T-cell (primary cell): ENCODE measurements around the gene PNO1. TPM values are rescaled to one million over a fixed set of nuclear protein-coding genes. Genes with fewer than 3 reads are reported as not detected.

Experiments
- ATAC-seq, 4 experiments: fragments of 200-7000 bp in 3 of 4; fragments of 150-1000 bp in 1 of 4; cut with Tn5 transposase; replicated peaks in 1 of 4; 1 replicate in 3 of 4; 2 replicates in 1 of 4; pipeline ENCODE4 v1.10.0; 2021; ENCODE audit warnings: moderate library complexity in 3 of 4, mild to moderate bottlenecking in 2 of 4, moderate number of reproducible peaks in 1 of 4
- CTCF ChIA-PET, 2 donors: fragments of 300-600 bp; sonication (Branson Sonifier 250); formaldehyde crosslinking; loops; one replicate each; lab custom pipeline; 2022; ENCODE audit warnings: antibody characterized with exemption in 2 of 2; lab: Charles Lee
- POLR2A ChIA-PET, 2 donors: fragments of 300-600 bp; sonication (Branson Sonifier 250); formaldehyde crosslinking; loops; one replicate each; lab custom pipeline; 2022; ENCODE audit warnings: antibody characterized with exemption in 2 of 2; lab: Charles Lee
- DNase-seq, 35 experiments: peaks; one replicate each; pipeline versions ENCODE4 v3.0.0 to v3.0.0-alpha.2; 2013 to 2023
- H3K27ac ChIP-seq: one replicate; pipeline ENCODE4 v1.5.1; 2013; ENCODE audit warnings: low read length
- H3K27me3 ChIP-seq, 2 experiments: replicated peaks in 1 of 2; 1 replicate in 1 of 2; 2 replicates in 1 of 2; pipeline versions ENCODE4 v1.6.1 to v1.7.0; 2013; ENCODE audit warnings: low read length in 1 of 2, mixed read lengths in 1 of 2; ENCODE audit not compliant: control insufficient read depth in 2 of 2, insufficient read depth in 2 of 2; ENCODE audit errors: extremely low read depth in 1 of 2
- H3K36me3 ChIP-seq, 2 donors: 1 replicate in 1 of 2; 2 replicates in 1 of 2; pipeline versions ENCODE4 v1.6.1 to v1.7.0; 2013; ENCODE audit warnings: low read length in 1 of 2; ENCODE audit not compliant: control insufficient read depth in 2 of 2, insufficient read depth in 1 of 2; ENCODE audit errors: extremely low read depth in 1 of 2
- H3K4me1 ChIP-seq, 2 experiments: 1 replicate in 1 of 2; 2 replicates in 1 of 2; pipeline versions ENCODE4 v1.6.1 to v1.7.0; 2013; ENCODE audit warnings: low read length in 2 of 2, mixed read lengths in 1 of 2; ENCODE audit not compliant: insufficient read depth in 2 of 2, control insufficient read depth in 1 of 2; ENCODE audit errors: extremely low read depth in 1 of 2
- H3K4me3 ChIP-seq, 2 donors: 1 replicate in 1 of 2; 2 replicates in 1 of 2; pipeline versions ENCODE4 v1.5.1 to v1.7.0; 2013; ENCODE audit warnings: mild to moderate bottlenecking in 2 of 2, low read length in 1 of 2, moderate library complexity in 1 of 2; ENCODE audit not compliant: control insufficient read depth in 1 of 2; ENCODE audit errors: extremely low read depth in 1 of 2
- H3K9me3 ChIP-seq: 2 replicates; pipeline ENCODE4 v1.7.0; 2013
- H3K27ac Mint-ChIP-seq, 2 donors: one replicate each; pipeline ENCODE4 v1.8.0; 2020 to 2021; ENCODE audit warnings: mild to moderate bottlenecking in 2 of 2, mixed read lengths in 2 of 2
- H3K27me3 Mint-ChIP-seq, 2 donors: one replicate each; pipeline ENCODE4 v1.8.0; 2021 to 2022; ENCODE audit warnings: mixed read lengths in 2 of 2
- H3K36me3 Mint-ChIP-seq: one replicate; pipeline ENCODE4 v1.8.0; 2021; ENCODE audit warnings: mixed read lengths
- H3K4me1 Mint-ChIP-seq, 3 donors: one replicate each; pipeline ENCODE4 v1.8.0; 2020 to 2022; ENCODE audit warnings: mixed read lengths in 3 of 3, mild to moderate bottlenecking in 1 of 3
- H3K4me3 Mint-ChIP-seq, 3 donors: one replicate each; pipeline ENCODE4 v1.8.0; 2020 to 2022; ENCODE audit warnings: mild to moderate bottlenecking in 3 of 3, mixed read lengths in 3 of 3, moderate library complexity in 3 of 3
- H3K9me3 Mint-ChIP-seq, 3 donors: one replicate each; pipeline ENCODE4 v1.8.0; 2020 to 2022; ENCODE audit warnings: mixed read lengths in 3 of 3
- WGBS: methylation state at CpG from one replicate; pipeline ENCODE4 v1.1.5; 2013; ENCODE audit warnings: missing lambda C conversion rate; ENCODE audit not compliant: insufficient coverage; 5-methylcytosine and 5-hydroxymethylcytosine counted together
- total RNA-seq, 35 experiments: library from RNA in 6 of 35; stranded (reverse) in 6 of 35; fragments of 120-200 nt in 1 of 35; gene quantifications; one replicate each; pipeline versions ENCODE4 v1.2.1 to v1.2.4 and lab custom pipeline; 2013 to 2026

PNO1 gene
- total RNA-seq, 5 donors from 2014 or later (not counting 1 experiment from before 2014, with no cell fraction given), result 9.9 to 26.5 (median 13.1) TPM

GRCh38 chr2:68119504-68119903 lies 38.2 kb upstream of the PNO1 start:
- Histone ChIP-seq H3K9me3 (no peaks in the 10 kb centered on the region), H3K27me3 (no peaks in the 10 kb centered on the region), H3K4me1 (peaks cover 0 to 9% of the 10 kb centered on the region in 2 experiments), H3K27ac (no peak overlapping the region), H3K36me3 (no peaks in the 10 kb centered on the region), H3K4me3 (no peak overlapping the region)
- Mint-ChIP-seq H3K4me3 (no peak overlapping the region), H3K4me1 (peaks cover 0 to 12% (median 6%) of the 10 kb centered on the region in 3 donors), H3K36me3 (no peaks in the 10 kb centered on the region), H3K9me3 (no peaks in the 10 kb centered on the region), H3K27me3 (no peaks in the 10 kb centered on the region), H3K27ac (no peak overlapping the region)
- POLR2A ChIA-PET, result no interaction called here
- ATAC-seq (no peak), DNase-seq (no peak)
- CTCF ChIA-PET, result interaction anchor here (0.7 to 1.3 kb wide), 4 partner anchors 163 to 345 kb away, joined by 3 to 4 read pairs (median 4); no protein-coding TSS in a partner anchor
- WGBS, result no CpG with 5 or more reads among the region's 5 CpGs

- H3K4me3 ChIP-seq, result no peak overlapping the region
- ChIA-PET POLR2A (no interaction called here), CTCF (interaction anchor here (0.5 to 2.8 kb wide), 22 partner anchors 9 to 628 kb away, joined by 3 to 22 read pairs (median 3); no protein-coding TSS in a partner anchor)
- Mint-ChIP-seq H3K9me3 (no peaks in the 10 kb centered on the region), H3K27ac (no peak overlapping the region), H3K4me1 (peaks cover 0 to 12% (median 6%) of the 10 kb centered on the region in 3 donors), H3K36me3 (no peaks in the 10 kb centered on the region), H3K4me3 (no peak overlapping the region), H3K27me3 (no peaks in the 10 kb centered on the region)
- WGBS, result 31% methylated on average over 6 of the region's 16 CpGs
- peak; percentile 21 to 86 (median 69) for DNase-seq
- H3K4me1 ChIP-seq, result peaks cover 0 to 9% of the 10 kb centered on the region in 2 experiments
- no peaks in the 10 kb centered on the region for H3K27me3 ChIP-seq
- H3K9me3 ChIP-seq, result no peaks in the 10 kb centered on the region
- H3K36me3 ChIP-seq, result no peaks in the 10 kb centered on the region
- peak; percentile 35 to 70 (median 49) for ATAC-seq
- H3K27ac ChIP-seq, result no peak overlapping the region
These were observed 35.6 kb upstream of the PNO1 start for GRCh38 chr2:68121873-68122679.

- no peaks in the 10 kb centered on the region for H3K27me3 Mint-ChIP-seq
- Histone ChIP-seq H3K36me3 (no peaks in the 10 kb centered on the region), H3K27ac (no peak overlapping the region), H3K9me3 (no peaks in the 10 kb centered on the region), H3K4me3 (no peak overlapping the region), H3K4me1 (peaks cover 0 to 9% of the 10 kb centered on the region in 2 experiments), H3K27me3 (no peaks in the 10 kb centered on the region)
- H3K9me3 Mint-ChIP-seq, result no peaks in the 10 kb centered on the region
- CTCF ChIA-PET, result interaction anchor here (0.5 to 2.8 kb wide), 20 partner anchors 9 to 318 kb away, joined by 3 to 22 read pairs (median 3); no protein-coding TSS in a partner anchor
- H3K36me3 Mint-ChIP-seq, result no peaks in the 10 kb centered on the region
- no peak for DNase-seq
- no peak overlapping the region for H3K4me3 Mint-ChIP-seq
- peaks cover 0 to 13% (median 6%) of the 10 kb centered on the region in 3 donors for H3K4me1 Mint-ChIP-seq
- no peak overlapping the region for H3K27ac Mint-ChIP-seq
- POLR2A ChIA-PET, result no interaction called here
- no peak for ATAC-seq
- WGBS, result 67% methylated on average over 2 of the region's 8 CpGs
These were observed 35.1 kb upstream of the PNO1 start for GRCh38 chr2:68122680-68122964.

- DNase-seq (no peak), ATAC-seq (no peak)
- CTCF ChIA-PET, result interaction anchor here (0.5 to 0.6 kb wide), 2 partner anchors 46 to 161 kb away, joined by 4 to 9 read pairs; no protein-coding TSS in a partner anchor
- Histone ChIP-seq H3K27ac (no peak overlapping the region), H3K27me3 (no peaks in the 10 kb centered on the region), H3K4me1 (peaks cover 0 to 9% of the 10 kb centered on the region in 2 experiments), H3K4me3 (no peak overlapping the region), H3K36me3 (no peaks in the 10 kb centered on the region), H3K9me3 (no peaks in the 10 kb centered on the region)
- Mint-ChIP-seq H3K36me3 (no peaks in the 10 kb centered on the region), H3K27me3 (no peaks in the 10 kb centered on the region), H3K4me1 (peaks cover 0 to 14% (median 6%) of the 10 kb centered on the region in 3 donors), H3K9me3 (no peaks in the 10 kb centered on the region), H3K4me3 (no peak overlapping the region), H3K27ac (no peak overlapping the region)
- 100% methylated on average over 1 of the region's 2 CpGs for WGBS
- POLR2A ChIA-PET, result no interaction called here
These were observed 33.4 kb upstream of the PNO1 start for GRCh38 chr2:68124321-68124720.

- ChIA-PET CTCF (interaction anchor here in 1 of 2 donors (0.7 to 0.9 kb wide), 2 partner anchors 60 to 166 kb away, joined by 3 to 4 read pairs; no protein-coding TSS in a partner anchor), POLR2A (no interaction called here)
- Histone ChIP-seq H3K4me3 (no peak overlapping the region), H3K4me1 (peaks cover 0 to 6% of the 10 kb centered on the region in 2 experiments), H3K27ac (no peak overlapping the region), H3K9me3 (no peaks in the 10 kb centered on the region), H3K36me3 (no peaks in the 10 kb centered on the region), H3K27me3 (no peaks in the 10 kb centered on the region)
- no peaks in the 10 kb centered on the region for H3K9me3 Mint-ChIP-seq
- 92% methylated on average over 2 of the region's 5 CpGs for WGBS
- no peak overlapping the region for H3K4me3 Mint-ChIP-seq
- no peak overlapping the region for H3K27ac Mint-ChIP-seq
- ATAC-seq, result no peak
- no peak for DNase-seq
- H3K27me3 Mint-ChIP-seq, result no peaks in the 10 kb centered on the region
- peaks cover 0 to 14% (median 6%) of the 10 kb centered on the region in 3 donors for H3K4me1 Mint-ChIP-seq
- H3K36me3 Mint-ChIP-seq, result peaks cover 4% of the 10 kb centered on the region
These were observed 31.9 kb upstream of the PNO1 start for GRCh38 chr2:68125821-68126220.

- CTCF ChIA-PET, result no interaction called here
- H3K9me3 ChIP-seq, result no peaks in the 10 kb centered on the region
- no peaks in the 10 kb centered on the region for H3K27me3 ChIP-seq
- no peak overlapping the region for H3K4me3 ChIP-seq
- Mint-ChIP-seq H3K4me1 (peaks cover 0 to 7% (median 6%) of the 10 kb centered on the region in 3 donors), H3K4me3 (no peak overlapping the region), H3K9me3 (no peaks in the 10 kb centered on the region), H3K27ac (no peak overlapping the region), H3K27me3 (no peaks in the 10 kb centered on the region), H3K36me3 (peaks cover 4% of the 10 kb centered on the region)
- H3K27ac ChIP-seq, result no peak overlapping the region
- H3K36me3 ChIP-seq, result no peaks in the 10 kb centered on the region
- DNase-seq, result no peak
- ATAC-seq, result no peak
- no CpG with 5 or more reads among the region's 2 CpGs for WGBS
- POLR2A ChIA-PET, result no interaction called here
- H3K4me1 ChIP-seq, result peaks cover 0 to 6% of the 10 kb centered on the region in 2 experiments
These were observed 31.1 kb upstream of the PNO1 start for GRCh38 chr2:68126561-68126960.
